Stimulated activated CD8-positive, alpha-beta memory T cell treated with anti-CD3 and anti-CD28 coated beads, Interleukin-4, amount 100 ng/mL, for 24 hours (primary cell): ENCODE data around the gene HOXB1.
"Not testable (repeated sequence)": the region's sequence is repeated elsewhere in the genome, so short reads cannot be mapped to it uniquely, and the experiment has no call there.

Source experiments
- DNase-seq: peaks from one replicate; pipeline ENCODE4 v3.0.0-alpha.2; 2020; ENCODE audit warnings: low read depth

HOXB1 gene

DNA sequence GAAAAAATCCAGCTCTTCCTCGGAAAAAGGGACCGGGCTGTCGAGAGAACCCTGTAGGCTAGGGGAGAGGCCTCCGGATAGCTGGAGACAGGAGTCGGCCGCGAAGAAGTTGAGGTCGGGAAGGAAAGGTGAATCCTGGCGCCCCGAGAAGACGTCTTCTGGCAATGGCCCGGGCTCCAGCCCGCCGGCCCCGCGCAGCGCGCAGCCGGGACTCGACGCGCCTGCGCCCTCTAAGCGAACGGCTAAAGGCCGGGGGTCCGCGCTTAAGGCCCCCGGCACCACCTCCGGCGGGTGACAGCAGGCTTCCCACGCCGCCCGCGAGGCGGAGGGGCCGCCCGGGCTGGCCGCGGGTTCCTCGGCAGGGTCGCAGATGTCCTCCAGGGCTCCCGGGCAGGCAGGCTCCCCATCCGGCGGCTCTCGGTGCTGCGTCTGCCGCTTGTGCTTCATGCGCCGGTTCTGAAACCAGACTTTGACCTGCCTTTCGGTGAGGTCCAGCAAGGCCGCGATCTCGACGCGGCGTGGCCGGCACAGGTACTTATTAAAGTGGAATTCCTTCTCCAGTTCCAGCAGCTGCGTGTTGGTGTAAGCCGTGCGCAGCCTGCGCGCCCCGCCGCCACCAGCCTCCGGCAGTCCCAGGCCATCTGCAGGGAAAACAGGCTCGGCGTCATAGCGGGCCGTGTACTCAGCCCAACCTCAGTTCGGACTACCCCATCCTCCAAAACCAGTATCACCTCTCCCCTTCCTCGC lies 12.5 kb upstream of the HOXB1 start:
- peak; percentile 37 for DNase-seq

DNA sequence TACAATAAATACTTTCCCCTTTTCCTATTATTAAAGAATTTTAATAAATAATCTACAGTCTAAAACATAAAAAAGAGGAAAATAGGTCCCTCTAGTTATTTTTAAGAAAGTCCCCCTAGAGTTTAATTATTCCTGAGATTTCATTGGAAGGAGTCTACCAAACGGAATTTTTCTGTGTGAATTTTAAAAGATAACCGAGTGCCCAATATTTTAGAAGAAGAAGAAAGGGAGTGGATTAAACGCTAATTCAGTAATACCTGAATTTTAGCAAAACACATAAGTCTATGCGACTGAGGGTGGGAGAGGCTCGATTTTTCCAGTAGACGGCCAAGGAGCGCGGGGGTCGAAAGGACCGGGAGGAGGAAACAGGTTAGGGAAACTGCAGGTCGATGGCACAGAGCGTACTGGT lies 11.9 kb upstream of the HOXB1 start:
- DNase-seq = no peak

DNA sequence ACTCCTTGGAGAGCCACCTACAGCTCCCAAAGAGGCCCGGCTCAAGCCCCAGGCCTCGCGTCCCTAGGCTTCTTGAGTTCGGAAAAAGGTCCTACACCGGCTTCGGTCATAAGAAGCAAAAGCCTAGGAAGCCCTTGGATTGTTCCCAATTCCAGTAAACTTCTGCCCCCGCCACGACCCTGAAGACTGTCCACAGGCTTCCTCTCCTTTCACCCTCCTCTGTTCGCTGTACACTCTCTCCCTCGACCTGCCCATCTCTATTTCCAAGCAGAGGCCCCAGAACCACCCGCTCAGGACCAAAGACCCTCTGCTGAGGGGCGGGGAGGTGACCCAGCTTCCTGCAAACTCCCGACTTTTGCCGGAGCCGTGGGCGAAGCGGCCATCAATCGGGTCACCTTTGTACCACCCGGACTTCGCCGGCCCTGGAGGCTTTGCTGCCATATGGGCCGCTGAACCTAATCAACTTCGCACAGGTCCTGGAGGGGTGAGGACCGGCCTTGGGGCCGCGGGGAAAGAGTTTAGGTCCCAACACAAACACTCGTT lies 11.4 kb upstream of the HOXB1 start:
- DNase-seq = no peak

DNA sequence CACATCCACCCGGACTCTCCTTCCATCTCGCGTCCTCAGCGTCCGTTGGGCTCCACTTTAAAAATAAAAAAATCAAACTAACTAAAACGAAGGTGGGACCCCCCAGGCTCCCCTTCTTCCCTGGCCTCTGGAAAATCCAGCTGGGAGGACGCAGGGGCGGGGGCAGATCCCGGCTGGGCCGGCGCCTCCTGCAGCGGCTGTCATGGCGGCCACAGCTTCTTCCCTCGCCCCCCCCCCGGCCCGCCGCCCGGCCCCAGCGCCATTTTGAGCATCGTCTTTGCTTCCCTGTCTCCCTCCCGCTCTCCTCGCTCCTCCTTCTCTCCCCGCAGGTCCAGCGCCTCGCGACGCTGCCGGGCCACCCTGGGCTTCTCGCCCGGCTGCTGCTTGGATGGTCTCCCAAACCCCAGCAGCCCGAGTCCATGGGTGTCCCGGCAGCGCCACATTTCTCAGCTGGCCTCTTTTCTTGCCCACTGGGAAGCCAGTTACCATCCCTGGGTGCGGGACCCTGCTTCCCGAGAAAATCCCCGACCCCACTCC lies 10.8 kb upstream of the HOXB1 start:
- peak; percentile 7 for DNase-seq

DNA sequence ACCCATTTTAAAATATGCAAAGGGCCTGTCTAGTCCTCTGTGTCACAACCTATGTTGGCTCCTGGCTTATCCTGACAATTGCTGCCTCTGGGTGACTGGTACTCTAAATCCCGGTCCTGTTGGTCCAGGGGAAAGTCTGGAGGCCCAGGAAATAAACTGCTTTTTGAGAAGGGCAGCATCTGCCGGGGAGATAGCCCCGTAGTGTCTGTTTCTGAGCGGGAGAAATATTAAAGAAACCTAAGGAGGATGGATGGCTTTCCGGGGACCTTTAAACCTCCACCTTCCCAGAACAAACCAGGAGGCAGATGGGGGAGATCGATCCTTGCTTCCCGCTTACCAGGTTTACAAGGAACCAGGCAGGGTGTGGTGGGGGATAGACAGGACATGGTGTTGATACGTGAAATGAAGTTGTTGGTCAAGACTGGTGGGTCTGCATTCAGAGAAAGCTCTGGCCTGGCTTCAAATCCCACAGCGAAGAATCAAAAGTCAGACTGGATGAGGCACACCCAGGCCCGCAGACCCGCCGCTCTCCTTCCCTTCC lies 10.3 kb upstream of the HOXB1 start:
- no peak for DNase-seq

DNA sequence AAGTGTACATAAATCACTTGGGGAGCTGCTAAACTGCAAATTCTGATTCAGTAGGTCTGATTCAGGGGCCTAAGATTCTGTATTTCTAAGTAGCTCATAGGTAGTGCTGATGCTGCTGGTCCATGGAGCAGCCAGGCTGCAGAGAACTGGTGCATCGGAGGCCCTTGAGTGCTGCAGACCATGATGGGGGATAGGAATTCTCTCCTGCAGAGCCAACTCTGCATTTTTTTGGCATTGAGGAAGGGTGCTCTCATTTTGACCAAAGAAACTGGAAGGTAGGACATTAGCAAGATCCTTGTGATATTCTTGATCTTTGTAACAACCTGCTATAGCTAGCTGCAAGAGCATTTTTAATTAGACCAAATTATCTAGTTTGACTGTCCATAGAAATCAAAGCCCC lies 9.4 kb upstream of the HOXB1 start:
- no peak for DNase-seq

DNA sequence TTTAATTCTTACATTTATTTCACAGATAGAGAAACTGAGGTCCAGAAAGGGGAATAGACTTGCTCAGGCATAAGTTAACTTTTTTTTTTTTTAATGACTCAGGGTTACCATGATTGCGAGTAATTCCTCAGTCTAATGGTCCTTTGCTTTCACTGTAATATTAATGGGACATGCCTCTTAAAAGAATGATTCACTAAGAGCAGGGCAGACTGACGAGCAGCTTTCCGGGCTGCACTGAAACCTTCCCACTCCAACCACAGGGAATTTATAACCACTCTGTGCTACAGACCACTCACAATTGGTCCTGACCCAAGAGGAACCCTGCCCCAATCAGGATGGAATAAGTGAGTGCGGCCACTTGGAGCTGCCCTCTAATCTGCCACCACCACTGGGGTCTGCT lies 8.4 kb upstream of the HOXB1 start:
- DNase-seq = no peak

DNA sequence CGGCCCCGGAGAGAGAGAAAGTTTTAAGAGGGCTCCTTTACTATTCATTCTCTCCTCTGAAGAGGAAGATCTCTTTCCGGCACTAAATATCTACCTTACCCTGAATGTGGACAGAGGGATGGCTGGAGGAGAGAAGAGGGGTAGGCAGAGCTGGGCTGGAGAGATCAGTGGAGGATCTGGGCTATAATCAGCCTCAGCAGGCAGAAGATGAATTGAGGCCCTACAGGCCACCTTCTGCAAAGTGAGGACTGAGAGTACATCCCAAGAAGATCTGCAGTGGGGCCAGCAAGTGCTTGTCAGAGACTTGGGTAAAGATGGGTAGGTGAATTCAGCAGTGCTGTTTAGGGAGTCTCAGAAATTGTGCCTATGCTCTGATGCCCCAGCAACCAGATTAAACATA lies 6.5 kb upstream of the HOXB1 start:
- no peak for DNase-seq

DNA sequence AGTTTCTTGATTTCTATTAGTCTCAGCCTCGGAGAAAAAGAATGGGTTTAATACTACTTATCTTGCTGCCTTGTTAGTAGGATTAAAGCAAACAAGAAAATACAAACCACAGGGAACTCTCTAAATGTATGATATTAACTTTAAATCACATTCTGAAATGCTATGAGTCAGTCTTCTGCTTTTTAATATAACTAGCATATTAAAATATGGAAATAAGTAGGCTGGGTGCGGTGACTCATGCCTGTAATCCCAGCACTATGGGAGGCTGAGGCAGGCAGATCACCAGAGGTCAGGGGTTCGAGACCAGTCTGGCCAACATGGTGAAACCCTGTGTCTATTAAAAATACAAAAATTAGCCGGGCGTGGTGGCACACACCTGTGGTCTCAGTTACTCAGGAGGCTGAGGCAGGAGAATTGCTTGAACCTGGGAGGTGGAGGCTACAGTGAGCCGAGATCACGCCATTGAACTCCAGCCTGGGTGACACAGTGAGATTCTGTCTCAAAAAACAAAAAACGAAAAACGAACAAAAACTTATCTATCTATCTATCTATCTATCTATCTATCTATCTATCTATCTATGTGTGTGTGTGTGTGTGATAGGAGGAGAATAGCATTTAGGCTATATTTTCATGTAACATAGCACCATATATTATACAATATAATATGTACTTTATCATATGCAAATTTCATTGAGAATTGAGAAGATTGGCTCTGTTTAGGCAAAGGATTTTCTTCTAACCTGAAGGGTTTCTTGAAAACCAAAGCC lies 5.2 kb upstream of the HOXB1 start:
- not testable (repeated sequence) for DNase-seq

DNA sequence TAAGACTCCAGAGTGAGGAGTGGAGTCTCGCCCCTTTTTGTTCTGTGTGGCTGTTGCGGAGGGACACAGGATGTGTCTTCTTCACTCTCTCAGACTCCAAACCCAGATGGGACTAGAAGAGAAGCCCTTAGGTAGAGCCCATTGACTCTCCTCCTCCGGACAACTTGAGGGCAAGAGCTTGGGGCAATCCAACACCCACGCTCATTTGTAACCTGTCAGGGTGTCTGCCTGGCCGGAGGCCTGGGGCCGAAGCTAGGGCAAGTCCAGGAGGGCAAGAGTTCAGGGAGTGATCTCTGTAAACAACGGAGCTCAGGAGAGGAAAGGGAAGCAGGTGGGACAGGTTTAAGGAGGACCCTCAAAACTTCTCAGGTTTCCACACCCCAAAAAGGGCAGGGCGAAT lies 1.4 kb upstream of the HOXB1 start:
- DNase-seq = no peak

DNA sequence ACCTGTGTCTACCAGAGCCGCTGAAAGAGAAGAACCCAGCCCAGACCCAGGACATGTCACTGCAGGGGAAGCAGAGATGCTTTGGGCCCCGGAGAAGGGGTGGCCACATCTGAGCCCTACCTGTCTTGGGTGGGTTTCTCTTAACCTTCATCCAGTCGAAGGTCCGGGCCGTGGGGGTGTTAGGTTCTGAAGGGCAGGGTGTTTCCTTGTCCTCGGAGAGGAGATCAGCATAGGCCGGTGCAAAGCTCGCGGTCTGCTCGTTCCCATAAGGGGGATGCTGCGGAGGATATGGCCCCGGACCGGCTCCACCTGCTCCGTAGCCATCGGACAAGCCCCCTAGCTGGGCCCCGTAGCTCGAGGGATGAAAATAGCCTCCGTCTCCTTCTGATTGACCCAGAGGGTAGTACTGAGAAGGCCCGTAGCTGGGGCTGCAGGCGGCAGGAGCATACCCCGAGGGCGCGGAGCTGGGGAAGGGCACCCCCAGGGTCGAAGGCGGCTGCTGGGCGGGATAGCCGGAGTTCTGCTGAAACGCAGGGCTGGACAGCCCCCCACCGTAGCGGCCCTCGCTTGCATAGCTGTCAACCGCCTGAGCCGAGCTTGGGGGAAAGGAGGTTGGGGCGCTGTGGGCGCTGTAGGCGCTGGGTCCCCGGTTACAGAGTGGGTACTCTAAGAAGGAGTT lies 464 bp downstream of the HOXB1 start:
- no peak for DNase-seq

DNA sequence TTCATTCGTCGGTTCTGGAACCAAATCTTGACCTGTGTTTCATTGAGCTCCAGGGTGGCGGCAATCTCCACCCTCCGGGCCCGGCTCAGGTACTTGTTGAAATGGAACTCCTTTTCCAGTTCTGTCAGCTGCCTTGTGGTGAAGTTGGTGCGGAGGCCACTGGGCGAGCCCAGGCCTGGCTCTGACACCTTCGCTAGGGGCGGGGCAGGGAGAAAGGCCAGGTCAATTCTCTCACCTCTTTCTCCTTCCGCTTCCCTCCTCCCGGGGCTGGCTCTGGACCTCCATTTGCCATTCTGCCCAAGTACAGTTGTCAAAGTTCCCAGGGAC lies 1.2 kb downstream of the HOXB1 start:
- DNase-seq = no peak

DNA sequence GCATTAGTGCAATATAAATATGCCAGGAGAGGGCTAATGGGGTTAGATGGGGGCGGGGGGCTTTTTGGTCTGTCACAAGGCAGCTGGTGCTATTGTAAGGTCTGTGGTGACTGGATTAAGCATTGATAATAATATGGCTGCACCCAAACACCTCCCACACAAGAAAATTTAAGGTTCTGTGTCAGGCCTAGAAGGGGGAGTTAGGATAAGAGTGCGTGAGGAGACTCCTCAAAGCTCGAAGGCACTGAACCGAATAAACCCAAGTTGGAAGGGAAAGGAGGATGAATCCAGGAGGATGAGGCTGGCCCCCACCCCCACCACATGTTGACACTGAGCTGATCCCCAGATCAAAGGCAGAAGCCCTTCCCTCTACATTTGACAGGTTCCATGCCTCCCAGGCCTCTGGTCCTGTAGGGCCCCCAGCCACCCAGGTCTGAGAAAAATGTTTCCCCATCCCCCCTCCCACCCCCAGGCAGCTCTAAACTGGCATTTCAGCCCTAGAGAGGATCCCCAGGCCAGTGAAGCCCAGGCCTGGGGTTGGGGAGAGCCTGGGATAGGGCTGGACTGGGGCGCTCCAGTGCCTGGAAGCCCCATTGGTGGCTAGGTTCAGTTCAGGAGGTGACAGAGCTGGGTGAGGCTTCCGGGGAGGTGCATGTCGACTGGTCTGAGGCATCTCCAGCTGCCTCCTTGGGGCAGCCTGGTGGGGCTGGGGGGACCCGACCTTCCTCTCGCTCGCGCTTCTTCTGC lies 1.7 kb downstream of the HOXB1 start:
- DNase-seq = no peak

DNA sequence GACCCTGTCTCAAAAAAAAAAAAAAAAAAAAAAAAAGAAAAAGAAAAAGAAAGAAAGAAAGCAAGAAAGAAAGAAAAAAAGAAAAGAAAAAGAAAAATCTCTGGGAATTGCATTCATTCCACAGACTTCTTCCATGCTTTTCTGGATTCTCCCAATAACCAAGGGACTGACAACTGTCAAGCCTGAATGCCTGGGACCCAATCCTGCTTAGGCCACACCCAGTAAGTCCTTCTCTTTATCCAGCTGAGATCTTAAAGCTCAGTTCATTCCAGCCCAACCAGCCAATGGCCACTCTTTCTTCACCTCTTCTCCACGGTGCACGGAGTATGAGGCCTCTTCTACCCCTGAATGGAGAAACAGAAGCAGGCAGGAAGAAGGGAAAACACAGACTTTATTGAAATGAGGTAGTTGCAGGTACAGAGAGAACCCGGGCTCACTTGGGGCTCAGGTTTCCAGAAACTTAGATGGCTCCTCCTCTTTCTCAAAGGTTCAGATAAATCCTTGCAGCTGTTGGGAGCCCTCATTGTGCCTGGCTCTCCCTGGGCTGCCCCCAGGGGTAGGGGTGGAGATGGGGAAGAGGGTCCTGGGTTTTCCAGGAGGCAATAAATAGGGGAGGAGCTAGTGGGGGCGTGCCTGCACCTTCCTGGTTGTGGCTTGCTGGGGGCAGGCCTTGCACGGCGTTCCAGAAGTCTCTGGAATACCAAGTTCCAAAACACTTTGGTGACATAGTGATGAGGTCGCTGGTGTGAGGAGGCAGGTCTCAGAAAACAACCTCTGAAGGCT lies 2.5 kb downstream of the HOXB1 start:
- no peak for DNase-seq

DNA sequence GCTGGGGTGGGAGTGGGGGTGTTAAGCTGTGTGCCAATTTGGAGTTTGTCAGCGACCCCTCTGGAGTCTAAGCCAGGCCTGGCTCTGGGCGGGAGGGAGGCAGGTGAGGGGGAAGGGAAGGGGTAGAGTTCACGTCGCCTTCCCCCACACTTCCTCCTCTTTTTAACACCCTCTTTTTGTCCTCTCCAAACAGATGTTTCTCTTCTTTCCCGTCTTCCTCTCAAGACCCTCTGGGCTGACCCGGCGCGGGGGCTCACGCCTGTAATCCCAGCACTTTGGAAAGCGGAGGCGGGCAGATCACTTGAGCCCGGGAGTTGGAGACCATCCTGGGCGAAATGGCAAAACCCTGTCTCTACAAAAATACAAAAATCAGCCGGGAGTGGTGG lies 3.3 kb downstream of the HOXB1 start:
- DNase-seq = no peak

DNA sequence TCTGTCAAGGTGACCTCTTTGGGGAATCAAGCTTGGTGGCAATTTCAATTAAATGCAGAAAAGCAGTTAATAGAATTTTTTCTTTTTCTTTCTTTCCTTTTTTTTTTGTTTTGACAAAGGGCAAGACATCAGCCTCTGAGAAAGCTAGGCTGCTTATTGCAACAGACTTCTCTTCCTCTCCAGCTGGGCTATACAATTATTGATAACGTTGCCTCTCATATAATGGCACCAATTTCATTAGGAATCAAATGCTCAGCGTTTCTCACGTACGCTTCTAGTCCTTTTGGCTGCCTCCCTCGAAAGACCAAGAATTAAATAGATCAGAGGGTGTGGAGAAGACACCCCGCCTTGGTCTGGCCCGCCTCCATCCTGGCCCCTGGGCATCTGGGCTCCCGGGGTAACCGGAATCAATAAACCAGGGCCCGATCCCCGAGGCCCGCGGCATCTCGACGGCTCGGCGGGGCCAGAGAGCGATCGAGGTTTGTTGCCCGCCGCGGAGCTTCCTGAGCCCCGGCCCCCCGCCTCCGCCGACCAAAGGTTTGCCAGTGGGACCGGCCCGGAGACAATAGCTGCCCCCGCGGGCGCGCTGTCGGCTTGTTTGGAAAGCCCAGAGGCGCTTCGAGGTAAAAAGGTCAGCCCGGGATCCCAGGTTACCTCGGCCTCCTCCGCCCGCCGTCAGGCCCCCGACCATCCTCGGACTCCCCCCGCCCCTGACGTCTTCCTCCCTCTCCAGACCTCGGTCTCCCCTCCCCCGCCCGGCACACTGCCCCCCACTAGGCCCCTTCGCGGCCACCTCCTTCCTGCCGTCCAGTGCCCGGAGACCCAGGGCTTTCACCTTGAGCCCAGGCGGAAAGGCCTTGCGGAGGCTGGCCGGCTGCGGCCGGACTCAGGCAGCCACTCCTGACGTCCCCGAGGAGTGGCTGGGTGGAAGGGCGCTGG lies 3.9 kb downstream of the HOXB1 start:
- DNase-seq = no peak

DNA sequence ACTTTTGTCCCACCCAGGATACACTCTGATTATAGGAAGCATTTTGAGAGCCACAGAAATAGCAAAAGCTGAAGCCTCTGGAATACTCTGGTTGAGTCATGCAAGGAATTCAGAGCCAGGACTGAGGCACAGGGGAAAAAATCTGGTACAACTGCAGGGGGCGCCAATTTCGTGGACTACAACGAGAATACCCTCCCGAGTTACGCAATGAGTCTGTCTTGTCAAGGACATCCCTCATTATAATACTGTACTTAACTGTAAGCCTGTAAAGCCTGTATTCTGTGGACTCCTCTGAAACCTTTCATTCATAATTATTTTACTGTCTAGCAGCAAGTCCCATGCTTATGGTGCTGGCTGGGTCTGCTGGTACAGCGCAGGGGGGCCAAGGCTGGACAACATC lies 7.8 kb downstream of the HOXB1 start:
- DNase-seq = no peak

DNA sequence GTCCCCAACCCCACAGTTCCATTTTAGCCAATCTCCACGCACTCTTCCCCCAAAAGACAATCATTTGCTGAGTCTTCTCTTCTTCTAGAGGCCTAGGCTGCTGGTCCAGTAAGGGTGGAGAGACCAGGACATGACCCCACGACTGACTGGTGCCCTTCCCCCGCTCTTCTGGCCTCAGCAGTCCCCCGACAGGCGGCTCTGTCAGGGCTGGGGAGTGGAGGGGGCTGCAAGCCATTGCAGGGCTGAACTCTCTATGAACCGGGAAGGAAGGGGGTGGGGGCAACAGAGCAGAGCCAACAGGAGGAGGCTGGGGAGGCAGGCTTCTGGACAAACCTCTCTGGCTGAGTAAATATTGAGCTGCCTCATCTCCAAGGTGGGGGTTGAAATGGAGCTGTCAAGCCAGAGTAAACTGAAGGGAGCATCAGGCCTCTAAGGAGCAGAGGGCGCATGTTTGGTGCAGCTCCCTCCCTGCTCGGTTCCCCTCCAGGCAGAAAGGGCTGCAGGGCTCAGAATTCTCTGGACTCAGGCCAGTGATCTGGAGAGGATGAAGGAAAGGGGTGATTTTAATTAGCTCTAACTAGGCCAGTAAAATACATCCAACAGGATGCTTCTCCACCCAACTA lies 8.7 kb downstream of the HOXB1 start:
- DNase-seq = no peak

DNA sequence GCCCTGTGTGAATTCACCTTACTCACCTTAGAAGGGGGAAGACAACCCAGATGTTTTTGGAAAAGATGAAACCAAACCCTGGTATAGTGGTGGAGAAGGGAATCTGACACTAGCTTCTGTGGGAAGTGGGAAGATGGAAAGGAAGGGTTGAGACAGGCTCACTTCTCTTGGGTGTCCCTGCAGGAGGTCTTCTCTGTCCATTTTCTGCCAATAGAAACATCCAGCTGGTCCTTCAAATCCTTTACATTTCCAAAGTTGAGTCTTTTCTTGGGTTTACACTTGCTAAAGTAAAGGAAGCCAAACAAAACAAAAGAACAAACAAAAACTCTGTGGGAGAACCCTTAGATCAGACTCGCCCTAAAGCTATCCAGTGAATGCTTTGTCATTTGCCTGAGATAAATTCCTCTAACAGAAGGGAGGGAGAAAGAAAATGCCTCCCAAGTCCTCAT lies 10.2 kb downstream of the HOXB1 start:
- DNase-seq = no peak
